Right ventricle myocardium inferior (tissue), 1 donor: ENCODE data around the gene GRID1. TPM values are rescaled to one million over a fixed set of nuclear protein-coding genes. Genes with fewer than 3 reads are reported as not detected.
"Not testable (repeated sequence)": the region's sequence is repeated elsewhere in the genome, so short reads cannot be mapped to it uniquely, and the experiment has no call there.

Experiments used
- ATAC-seq: fragments of 200-7000 bp; cut with Tn5 transposase; one replicate; pipeline ENCODE4 v1.9.1; 2020; ENCODE audit warnings: mild to moderate bottlenecking, moderate library complexity
- DNase-seq: peaks from one replicate; pipeline ENCODE4 v3.0.0; 2021; ENCODE audit errors: missing footprints
- intact Hi-C: fragments of 100-400 bp; cut with DNase I; formaldehyde crosslinking; loops from one replicate; pipeline ENCODE4 v1.11.0; 2022
- total RNA-seq: library from RNA; stranded (reverse); fragmentation: NEBNext Ultra II Directional; extraction: Animal tissue kit (Norgen Biotek cat#: 25700); gene quantifications from one replicate; pipeline ENCODE4 v1.2.1, GENCODE V29; 2021
- donor health status: DM: no; HTN: yes; CAD: no; lungs with severe emphysema.

GRID1 gene
- total RNA-seq, 1 donor from 2014 or later = 1.3 TPM

DNA sequence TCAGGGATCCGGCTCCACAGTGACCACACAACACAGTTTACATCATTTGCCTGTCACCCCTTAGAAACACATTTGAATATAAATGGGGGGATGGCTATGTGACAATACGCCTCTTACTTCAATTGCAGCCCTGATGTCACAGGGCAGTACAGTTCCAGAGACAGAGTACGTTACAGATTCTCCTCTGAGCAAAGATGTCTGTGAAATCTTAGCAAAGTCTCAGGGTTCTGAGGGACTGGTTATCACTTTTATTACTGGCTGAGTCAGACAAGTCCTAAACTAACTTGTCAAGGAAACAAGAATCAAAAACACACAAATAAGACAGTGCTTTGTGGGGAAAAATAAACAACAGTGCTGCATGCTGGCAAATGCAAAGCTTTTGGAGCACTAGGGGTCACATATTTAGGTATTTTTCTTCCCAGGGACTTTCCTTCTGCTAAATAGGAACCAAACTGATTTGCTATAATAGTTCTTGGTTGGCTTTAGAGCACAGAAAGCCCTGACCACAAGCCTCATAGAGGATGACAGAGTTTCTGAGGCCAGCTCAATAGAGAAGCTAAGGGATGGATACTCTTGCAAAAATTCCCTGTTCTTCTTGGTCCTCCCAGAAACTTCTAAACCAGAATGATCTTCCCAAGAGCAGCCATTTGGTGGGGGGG is 501.6 kb downstream of the GRID1 start:
- intact Hi-C loops = no loop called here
- DNase-seq (no peak), ATAC-seq (no peak)

DNA sequence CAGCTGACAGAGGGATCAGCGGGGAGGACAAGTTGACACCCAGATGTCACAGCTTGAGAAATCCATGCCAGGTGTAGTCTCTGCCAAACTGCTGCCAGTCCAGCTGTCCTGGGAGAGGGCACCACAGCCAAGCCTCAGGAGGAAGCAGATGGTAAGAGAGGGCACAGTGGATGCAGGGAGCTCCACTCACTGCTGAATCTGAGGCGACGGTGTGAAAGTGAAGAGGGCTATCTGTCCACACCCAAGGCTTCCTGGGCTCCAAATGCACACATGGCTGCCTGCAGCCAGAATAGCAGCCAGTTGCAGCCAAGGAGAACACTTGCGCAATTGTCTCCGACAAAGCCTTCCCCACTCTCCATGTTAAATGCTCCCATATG is 502.4 kb downstream of the GRID1 start:
- intact Hi-C loops = no loop called here
- peak; percentile 47 for ATAC-seq
- DNase-seq = no peak

DNA sequence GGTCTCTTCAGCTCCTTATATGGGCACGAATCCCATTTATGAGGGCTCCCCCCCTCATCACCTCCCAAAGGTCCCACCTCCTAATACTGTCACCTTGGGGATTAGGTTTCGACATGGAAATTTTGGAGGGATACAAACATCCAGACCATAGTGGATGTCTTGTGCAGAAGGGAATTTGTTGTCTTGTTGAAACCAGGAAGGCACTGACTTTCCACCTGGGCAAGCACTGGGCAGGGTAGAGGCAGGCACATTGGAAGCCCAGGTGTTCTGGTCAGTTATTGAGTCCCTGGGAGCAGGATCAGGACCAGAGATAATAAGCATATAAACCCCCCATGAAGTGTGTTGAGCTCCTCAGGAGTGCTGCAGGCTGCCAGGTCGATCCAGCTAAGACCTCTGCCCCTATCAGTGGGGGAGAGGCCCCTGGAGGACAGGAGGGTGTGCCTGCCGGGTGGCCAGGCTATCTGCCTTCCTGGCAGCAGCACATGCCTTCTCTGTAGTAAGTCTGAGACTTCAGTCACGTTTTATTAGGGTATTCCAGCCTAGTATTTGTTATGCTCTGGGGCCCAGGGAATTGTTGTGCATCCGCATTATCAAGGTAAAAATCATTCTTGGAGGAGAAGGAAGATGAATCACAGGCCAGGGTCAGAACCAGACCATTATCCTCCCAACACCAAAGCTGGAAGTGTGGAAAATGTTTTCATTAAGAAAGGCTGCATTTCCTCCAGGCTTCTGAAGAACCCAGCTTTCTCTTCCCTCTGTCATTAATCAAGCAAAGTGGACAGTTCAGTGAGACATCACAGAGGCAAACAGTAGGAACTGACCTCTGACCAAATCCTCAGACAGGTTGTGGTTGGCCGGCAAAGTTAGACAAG is 503.1 kb downstream of the GRID1 start:
- ATAC-seq (no peak), DNase-seq (no peak)
- intact Hi-C loops = no loop called here

DNA sequence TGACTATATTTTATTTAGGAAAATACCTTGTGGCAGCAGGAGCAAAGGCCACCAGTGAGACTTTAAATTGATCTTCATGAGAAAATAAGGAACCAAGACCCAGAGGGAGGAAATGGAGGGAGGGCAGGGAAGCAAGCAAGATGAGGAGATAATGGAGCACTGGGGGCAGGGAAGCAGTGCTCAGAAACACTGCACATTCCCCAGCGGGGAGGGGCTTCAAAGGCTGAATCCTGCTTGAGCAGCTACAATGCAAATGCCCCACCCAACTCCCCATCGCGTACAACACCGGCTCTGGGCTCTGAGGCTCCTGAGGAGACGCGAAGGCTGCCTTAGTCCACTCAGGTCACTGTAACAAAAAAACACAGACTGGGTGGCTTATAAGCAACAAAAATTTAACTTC is 503.8 kb downstream of the GRID1 start:
- DNase-seq (no peak), ATAC-seq (no peak)
- intact Hi-C loops = no loop called here

DNA sequence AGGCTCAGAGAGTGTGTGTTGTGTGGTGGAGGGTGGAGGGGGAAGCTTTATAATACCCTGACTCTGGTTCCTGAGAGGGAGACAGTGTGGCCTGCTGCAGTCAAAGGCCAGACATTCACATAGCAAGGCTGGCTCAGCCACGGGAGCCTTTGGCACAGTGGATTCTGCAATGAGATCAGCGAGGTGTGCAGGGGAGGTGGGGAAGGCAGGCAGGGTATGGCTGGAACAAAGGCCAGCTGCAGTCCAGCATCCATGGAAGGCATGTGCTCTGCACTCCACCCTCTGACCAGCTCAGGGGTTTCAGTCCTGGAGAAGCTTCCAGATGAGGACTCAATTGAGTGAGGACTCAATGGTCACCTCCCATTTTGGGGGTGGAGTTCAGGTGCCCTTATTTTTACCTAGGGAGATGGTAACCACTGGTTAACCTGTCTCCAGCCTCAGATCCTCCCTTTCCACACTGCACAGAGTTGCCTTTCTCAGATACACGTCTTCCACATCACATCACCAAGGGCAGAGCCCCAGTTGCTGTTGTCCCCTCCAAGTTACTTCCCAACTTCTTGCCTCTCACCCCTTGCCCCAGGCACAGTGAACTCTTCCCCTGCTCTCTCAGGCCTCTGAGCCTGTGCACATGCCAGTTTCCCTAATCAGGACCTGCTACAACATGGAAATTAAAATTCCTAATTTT is 504.9 kb downstream of the GRID1 start:
- intact Hi-C loops = no loop called here
- ATAC-seq (no peak), DNase-seq (no peak)

DNA sequence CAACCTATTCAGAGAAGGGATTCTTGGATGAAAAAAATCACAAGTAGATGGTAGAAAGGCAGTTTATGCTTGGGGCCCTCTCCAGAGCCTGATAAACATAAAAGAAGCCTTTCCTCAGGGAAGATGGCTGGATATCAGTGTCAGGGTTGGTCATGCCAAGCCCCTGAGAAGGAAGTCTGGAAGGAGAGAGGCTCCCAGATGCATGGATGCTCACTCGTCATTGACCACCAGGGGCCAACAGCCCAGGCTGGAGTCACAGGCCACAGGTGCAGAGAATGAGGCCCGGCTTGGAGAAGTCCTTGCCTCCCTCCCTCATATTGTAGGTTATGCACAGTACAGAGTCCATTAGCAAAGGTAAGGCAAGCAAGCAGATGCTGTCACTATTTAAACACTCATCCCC is 506.7 kb downstream of the GRID1 start:
- DNase-seq (no peak), ATAC-seq (no peak)
- intact Hi-C loops = no loop called here

DNA sequence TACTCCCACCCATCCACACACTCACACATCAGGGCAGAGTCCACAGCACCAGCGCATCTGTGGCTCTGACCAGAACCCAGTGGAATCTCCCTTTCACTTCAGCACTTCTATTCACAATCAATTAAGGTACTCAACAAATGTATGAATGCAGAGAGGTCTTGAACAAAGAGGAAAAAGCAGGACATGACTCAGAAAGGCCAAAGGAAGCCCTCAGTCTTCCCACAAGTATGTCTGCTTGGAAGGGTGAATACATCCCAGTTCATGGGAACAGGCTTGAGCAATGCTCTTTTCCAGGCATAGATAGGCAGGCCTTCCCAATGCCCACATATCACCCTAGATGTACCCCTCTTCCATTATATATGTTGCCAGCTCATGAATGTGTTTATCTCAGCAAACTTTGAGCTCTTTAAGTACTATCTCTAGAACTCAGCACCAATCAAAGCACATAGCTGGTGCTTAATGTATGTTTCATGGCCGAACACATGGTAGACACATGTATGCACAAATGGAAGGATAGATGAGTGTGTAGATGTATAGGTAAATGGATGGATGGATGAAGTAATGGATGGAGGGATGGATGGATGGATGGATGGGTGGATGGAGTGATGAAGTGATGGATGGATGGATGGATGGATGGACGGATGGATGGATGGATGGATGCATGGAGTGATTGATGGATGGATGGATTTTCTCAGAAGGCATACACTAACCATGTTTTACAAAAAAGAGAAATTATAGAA is 507.6 kb downstream of the GRID1 start:
- DNase-seq = no peak
- ATAC-seq = no peak
- intact Hi-C loops = no loop called here

DNA sequence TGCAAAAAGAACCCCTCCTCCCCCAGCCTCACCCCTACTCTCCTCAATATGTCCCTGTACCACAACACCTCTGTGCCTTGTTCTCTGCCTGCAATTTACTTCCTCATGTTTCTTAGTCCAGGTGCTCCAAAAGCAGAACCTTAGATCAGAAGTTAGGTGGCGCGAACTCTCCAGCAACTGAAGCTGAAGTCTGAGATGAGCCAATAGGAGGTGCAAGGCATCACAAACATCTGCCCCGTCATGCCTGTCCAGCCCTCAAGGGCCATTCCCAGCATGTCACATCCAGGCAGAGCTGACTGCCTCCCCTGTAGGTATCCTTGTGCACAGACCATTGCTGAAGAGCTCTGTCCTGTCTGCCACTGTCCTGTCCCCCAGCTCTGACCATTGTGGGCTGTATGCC is 508.8 kb downstream of the GRID1 start:
- DNase-seq (no peak), ATAC-seq (no peak)
- intact Hi-C loops = no loop called here

DNA sequence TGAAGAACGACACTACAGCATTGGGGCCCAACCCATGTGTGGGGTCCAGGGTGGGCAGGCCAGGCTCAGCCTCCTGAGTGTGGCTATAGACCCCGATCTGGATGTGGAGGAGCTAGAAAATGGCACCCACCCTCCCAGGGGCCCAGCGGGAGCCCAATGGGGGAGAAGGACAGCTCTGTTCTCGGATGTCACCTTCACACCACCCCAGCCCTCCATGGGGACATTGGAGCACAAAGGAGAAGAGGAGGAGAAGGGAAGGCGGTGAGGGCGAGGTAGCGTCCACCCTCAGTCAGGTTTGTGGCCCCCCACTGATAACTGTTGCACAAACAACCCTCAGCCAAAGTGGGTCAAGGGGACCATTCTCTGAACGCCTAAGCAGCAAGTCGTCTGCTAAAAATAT is 509.3 kb downstream of the GRID1 start:
- no peak for ATAC-seq

DNA sequence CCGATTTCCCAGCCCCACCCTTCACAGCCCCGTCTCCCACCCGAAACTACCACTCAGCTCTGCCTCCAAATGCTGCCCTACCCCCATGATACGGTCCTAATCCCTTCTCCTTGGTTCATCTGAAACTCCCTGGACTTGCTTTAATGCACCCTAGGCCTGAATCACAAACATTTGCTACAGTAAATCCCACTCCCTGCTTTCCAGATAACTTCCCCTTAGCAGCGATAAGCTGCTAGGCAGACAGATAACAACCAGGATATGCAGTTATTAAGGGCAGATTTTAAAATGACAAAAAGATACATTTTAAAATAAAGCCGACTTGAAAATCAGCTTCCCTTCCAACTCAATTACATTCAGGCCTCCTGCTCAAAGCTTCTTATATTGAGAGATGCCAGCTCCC is 514.7 kb downstream of the GRID1 start:
- ATAC-seq (no peak), DNase-seq (no peak)
- intact Hi-C loops = no loop called here

More for the DNA sequence above, 509.3 kb downstream of the GRID1 start:
- DNase-seq = no peak
- intact Hi-C loops = no loop called here

DNA sequence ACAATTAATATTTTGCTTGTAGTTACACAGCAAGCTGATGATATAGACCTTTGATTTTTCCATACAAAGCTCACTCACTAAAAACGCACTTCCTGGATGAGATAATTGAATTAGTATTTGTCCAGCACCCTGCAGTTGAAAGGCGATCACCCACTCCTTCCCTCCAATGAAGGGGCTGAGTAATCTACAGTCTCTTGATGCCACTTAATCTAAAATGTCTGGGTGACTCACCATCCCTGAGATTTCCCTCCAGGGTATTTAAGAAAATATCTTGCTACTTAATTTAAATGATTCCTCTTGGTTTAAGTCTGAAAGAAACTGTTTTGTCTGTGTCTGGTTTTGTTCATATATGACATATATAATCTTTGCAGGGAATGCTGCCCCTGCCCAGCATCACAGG is 515.3 kb downstream of the GRID1 start:
- no peak for DNase-seq
- ATAC-seq = no peak
- intact Hi-C loops = no loop called here

DNA sequence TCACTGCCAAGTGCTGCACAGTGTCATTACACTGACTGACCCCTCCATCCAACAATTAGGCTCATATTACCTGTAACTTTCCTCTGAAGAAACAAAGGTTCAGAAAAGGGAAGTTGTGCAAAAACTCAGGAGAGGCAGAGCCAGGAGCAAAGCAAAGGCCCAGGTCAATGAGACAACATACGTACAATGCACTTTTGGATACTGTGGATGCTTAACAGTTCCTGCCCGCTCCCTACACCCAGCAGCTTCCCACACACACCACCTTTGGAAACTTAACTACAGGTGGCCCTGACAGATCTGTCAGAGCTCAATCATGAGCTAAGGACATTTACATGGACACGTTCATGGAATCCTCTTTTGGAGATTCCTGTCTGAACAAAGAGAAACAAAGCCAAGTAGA is 515.9 kb downstream of the GRID1 start:
- no peak for ATAC-seq
- intact Hi-C loops = no loop called here
- DNase-seq = no peak

DNA sequence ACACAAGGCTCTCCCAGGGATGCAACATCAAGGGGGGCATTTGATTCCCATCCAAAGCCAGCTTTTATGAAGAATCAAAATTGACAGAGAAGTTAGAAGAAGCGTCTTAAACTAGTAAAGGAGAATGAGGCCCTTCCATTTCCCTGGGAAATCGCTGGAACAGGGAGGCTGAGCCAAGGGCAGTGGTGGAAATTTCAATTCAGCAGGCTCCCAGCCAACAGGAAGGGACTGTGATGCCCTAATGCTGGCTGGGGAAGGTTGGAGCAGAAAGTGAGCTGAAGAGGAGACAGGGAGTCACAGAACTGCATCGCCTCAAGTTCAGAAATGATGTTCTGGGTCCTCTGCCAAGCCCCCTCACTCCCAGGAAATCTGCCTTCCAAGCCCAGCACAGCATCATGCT is 517.3 kb downstream of the GRID1 start:
- ATAC-seq = no peak
- intact Hi-C loops = no loop called here

DNA sequence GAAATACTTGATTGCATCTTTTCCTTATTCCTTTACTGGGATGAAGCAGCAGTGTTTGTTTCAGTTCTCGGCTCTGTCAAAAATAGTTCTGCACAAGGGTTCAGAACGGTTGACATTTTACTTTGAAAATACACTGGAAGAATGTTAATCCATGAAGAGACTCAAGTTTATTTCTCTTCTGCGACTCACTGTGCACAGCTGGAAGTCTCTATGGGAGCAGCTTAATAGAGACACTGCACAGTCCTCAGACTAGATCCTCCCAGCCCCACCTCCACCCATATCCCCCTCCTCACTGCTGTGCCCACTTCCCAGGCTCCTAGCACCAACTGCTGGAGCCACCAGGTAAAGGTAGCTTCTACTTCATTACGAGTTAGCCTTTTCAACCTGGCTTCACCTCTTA is 517.8 kb downstream of the GRID1 start:
- ATAC-seq = no peak
- no peak for DNase-seq
- intact Hi-C loops = no loop called here

More for the DNA sequence above, 517.3 kb downstream of the GRID1 start:
- DNase-seq = no peak

DNA sequence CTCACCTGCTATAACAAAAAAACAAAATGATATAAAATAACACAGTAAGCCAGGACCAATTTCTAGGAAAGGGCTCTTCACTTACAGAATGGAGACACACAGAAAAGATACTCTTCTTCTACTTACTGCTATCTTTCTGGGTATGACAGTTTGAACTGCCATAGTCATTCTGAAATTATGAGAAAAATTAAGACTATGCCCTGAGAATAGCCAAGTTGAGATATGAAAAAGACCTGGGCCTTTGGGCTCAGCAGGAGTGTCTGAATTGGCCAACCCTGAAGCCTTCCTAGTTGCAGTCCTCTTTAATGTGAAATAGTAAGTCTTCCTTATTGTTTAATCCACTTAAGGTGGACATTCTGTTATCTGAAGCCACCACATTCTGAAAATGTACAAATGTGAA is 519.5 kb downstream of the GRID1 start:
- ATAC-seq = no peak
- intact Hi-C loops = no loop called here
- no peak for DNase-seq

DNA sequence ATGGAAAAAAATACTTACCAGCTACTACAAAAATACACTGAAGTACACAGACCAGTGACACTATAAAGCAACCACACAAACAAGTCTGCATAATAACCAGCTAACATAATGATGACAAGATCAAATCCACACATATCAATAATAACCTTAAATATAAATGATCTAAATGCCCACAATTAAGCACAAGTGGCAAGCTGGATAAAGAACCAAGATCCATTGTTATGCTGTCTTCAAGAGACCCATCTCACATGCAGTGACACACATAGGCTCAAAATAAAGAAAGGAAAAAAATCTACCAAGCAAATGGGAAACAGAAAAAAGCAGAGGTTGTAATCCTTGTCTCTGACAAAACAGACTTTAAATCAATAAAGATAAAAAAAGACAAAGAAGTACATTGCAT is 527.9 kb downstream of the GRID1 start:
- intact Hi-C loops, DNase-seq, ATAC-seq: not testable (repeated sequence)

DNA sequence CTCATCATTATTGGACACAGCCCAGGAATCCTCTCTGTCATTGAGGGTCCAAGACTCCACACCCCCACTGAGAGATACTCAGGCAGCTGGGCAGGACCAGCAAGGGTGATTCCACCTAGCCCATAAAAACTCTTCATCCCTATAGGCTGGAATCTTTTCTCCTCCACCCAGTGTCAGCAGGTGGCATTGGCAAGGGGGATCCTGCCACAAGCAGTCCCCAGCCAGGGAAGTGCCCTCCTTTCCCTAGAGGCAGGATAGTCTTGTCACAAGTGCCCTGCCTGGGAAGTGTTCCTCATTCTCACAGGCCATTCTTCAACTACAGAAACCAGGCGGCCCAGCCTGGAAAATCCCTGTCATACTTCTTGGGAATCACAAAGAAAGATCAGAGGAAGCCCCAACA is 533.6 kb downstream of the GRID1 start:
- no peak for ATAC-seq
- no peak for DNase-seq
- intact Hi-C loops = no loop called here

DNA sequence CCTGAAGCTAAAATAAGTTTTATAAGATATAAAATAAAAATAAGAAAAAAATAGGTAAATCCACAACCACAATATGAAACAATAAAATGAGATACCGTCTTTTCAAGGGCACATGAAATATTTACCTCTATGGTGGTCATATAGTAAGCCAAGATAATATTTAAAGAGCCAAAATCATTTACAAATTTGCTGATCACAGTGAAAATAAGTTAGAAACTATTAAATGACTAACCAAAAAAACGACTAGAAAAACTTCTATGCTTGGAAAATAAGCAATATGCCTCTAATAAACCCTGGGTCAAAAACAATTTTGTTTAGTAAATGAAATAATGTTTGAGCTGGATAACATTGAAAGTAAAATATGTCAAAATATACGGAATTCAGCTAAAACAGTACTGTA is 535.2 kb downstream of the GRID1 start:
- DNase-seq (no peak), ATAC-seq (no peak)
- intact Hi-C loops = no loop called here

DNA sequence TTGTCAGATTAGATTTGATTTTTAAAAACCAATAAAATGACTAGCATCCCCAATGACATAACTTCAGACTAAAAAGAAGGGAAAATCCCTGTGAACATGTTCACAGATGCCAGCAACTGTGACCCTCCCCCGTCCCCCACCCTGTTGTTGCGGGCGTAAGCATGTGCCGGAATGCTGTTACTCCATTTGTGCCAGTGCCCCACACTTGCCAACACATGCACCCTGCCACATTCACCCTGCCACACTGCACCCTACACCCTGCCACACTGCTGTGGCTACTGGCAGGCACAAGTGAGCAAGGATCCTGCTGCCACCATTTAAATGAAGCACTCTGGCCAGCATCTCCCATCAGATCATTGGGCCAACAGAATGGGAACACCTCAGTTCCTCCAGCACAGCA is 540.2 kb downstream of the GRID1 start:
- intact Hi-C loops = no loop called here
- ATAC-seq = no peak
- DNase-seq = no peak
